GM19099 (cell line): ENCODE data around the gene AQR.

ENCODE experiments used
- POLR2A ChIP-seq: IDR thresholded peaks from 3 replicates; pipeline ENCODE4 v1.6.1; 2011; ENCODE audit warnings: low read depth; ENCODE audit not compliant: insufficient read length; ENCODE audit errors: extremely low read depth

The AQR gene

GRCh38 chr15:34809186-34809585 lies 160.4 kb downstream of the AQR start:
- no peak for TF ChIP-seq POLR2A

- no peak for TF ChIP-seq POLR2A
These were observed 161.5 kb downstream of the AQR start for GRCh38 chr15:34808016-34808415.

- TF ChIP-seq POLR2A, result no peak
These were observed 164.8 kb downstream of the AQR start for GRCh38 chr15:34804776-34805175.

GRCh38 chr15:34804113-34804512 lies 165.4 kb downstream of the AQR start:
- no peak for TF ChIP-seq POLR2A

DNA sequence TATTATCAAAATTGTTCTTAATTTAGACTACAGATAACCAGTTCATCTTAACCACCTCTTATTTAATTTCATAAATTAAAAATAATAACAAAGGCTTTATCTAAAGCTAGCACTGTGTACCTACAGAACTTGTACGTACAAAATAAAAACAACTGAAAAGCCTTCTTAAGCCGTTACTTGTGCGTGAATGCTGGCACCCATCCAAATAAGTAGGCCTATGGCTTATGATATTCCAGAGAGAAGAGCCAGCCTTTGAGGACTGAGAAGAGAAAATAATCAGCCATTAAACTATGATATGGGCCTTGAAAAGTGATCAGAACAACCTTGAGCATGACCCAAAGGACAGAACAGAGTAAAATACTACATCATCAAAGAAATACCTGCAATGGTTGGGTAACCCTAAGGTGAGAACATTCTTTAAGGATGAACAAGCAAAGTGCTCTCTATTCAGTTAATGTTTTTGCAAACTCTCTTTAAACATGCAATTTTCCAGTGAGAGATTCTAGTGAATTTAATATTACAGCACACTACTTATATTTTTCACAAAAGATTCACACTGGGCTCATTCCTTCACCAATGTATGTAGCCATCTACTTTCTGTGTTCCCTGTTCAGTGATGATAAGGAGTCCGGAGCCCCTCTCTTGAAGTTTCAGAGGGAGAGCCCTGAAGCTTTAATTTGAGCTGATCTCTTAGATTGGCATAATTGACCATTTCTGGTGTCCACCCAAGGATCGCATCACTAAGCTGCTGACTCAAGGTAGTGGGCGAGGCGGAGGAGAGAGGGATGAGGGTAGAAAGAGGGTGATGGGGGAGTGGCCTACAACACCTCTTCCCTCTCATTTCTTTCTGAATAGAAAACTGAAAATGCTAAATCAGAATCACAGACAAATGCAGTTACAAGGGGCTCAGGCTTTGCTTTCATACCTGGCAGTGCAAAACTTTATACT lies 166.5 kb downstream of the AQR start:
- TF ChIP-seq POLR2A, result no peak

GRCh38 chr15:34802371-34802770 lies 167.2 kb downstream of the AQR start:
- TF ChIP-seq POLR2A, result no peak
